ENCODE measurements around the gene HBP1.

DNA sequence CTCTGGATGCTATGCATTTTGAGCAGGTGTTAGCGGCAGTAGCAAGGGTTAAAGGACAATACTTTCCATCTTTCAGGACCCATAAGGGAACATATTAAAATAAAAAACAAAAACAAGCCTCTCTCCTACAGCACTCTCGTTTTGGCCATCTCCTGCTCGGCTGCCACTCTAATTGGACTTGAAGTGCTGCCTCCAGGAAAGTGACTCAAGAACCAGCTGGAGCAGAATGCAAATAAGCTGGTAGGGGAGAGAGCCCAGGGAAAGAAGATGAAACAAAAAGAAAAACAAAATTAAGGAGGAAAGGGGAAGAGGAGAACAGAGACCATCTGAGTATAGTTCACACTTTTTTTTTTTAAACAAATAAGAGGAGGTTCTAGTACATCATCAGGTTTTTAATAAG is 65.6 kb downstream of the HBP1 start:
- TF ChIP-seq POLR2A (IDR thresholded peaks at IDR 0.05) (no peak), POLR2AphosphoS5 (IDR thresholded peaks at IDR 0.05) (no peak)
- TF ChIP-seq, protein P1, sequence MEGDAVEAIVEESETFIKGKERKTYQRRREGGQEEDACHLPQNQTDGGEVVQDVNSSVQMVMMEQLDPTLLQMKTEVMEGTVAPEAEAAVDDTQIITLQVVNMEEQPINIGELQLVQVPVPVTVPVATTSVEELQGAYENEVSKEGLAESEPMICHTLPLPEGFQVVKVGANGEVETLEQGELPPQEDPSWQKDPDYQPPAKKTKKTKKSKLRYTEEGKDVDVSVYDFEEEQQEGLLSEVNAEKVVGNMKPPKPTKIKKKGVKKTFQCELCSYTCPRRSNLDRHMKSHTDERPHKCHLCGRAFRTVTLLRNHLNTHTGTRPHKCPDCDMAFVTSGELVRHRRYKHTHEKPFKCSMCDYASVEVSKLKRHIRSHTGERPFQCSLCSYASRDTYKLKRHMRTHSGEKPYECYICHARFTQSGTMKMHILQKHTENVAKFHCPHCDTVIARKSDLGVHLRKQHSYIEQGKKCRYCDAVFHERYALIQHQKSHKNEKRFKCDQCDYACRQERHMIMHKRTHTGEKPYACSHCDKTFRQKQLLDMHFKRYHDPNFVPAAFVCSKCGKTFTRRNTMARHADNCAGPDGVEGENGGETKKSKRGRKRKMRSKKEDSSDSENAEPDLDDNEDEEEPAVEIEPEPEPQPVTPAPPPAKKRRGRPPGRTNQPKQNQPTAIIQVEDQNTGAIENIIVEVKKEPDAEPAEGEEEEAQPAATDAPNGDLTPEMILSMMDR (IDR thresholded peaks at IDR 0.05), result no peak

Measured in sigmoid colon (tissue), 4 donors.